Measurements from ENCODE around the gene ARHGDIG.
"Not testable (repeated sequence)": the region's sequence is repeated elsewhere in the genome, so short reads cannot be mapped to it uniquely, and the experiment has no call there.

ARHGDIG gene

GRCh38 chr16:264440-264951 is 15.9 kb upstream of the ARHGDIG start:
- no peak for DNase-seq

DNA sequence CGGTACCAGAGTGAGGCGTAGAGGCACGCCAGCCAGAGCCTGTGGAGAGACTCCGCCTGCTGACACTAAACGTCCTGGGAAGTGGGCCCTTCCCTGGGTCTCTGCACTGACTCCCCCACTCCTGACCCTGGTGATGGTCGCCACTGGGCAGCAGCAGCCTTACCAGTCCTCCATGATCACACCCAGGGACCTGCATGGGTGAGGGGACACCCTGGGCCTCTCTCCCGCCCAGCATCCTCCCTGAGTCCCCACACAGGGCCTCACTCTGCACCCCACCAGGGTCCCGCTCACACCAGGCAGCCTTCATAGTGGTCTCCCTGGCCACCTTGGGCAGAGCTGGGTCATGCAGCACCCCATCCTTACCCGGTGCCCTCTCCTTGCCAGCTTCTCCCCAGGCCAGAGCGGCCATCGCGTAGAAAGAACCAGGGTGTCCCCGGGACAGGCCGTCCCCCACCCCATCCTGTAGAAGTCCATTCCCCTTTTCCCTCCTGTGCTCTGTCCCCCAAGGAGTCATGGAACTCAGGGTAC is 15.3 kb upstream of the ARHGDIG start:
- DNase-seq = no peak

DNA sequence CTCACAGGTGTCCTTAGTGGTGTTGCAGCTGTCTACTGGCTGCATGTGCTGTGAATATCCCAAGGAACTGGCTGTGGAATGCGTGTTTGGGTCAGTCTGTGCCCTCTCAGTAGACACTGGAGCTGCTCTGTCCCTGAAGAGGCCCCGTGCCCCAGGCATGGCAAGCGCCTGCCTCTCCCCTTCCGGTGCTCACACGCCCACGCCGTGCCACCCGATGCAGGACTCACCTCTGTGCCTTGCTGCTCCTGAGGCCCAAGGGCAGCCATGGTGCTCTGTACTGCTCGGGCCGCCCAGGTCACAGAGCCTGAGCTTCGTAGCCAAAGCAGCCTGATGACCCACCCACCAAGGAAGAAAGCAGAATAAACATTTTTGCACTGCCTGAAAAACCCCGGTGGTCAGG is 14.7 kb upstream of the ARHGDIG start:
- DNase-seq = no peak

DNA sequence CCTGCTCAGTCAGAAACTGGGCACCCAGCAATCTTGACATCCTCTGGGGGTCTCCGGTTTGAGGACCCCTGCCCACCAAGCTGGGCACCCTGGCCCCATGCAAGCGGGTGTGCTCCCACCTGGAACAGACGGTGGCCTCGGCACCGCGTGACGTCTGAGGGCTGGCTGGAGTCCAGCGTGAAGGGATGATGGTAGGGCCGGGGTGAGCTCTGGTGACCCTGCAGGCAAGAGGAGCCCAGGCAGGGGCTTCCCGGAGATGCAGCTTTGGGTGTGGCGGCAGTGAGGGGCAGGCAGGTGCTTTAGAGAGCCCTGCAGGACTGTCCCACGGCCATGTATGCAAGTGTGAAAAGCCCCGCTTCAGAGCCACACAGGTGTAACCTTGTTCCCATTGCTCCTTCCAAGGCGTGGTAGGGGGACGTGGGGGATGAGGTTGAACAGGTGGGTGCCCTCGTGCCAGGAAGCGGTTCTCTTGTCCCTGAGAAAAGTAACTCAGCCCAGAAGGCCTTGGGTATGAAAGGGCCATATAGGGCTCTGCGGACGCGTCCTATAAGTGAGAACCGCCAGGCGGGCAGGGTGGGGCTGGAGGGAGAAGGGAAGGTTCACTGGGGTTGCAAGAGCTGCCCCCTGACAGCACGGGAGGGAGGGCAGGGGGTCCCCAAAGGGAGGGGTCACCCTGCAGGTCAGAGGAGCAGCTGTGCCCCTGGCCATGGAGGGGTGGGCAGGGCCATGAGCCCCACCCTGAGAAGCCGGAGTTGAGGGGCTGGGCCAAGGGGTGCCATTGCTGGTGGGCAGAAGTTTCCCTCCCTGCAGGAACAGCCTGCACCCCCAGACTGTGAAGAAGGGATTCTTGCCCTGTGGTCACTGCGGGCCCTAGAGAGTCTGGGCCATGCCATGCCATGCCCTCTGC is 13.9 kb upstream of the ARHGDIG start:
- DNase-seq = no peak

DNA sequence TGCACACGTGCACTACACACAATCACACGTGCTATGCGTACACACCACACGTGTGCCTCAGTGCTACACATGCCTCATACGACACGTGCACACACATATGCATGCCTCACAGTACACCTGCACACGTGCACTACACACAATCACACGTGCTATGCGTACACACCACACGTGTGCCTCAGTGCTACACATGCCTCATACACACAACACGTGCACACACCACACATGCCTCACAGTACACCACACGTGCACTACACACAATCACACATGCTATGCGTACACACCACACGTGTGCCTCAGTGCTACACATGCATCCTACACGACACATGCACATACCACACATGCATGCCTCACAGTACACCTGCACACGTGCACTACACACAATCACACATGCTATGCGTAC is 12.8 kb upstream of the ARHGDIG start:
- DNase-seq = not testable (repeated sequence)

- no peak for DNase-seq
Observed at GRCh38 chr16:268141-269053, 12.0 kb upstream of the ARHGDIG start.

GRCh38 chr16:269061-269796 is 11.2 kb upstream of the ARHGDIG start:
- no peak for DNase-seq

GRCh38 chr16:270381-271255 is 9.8 kb upstream of the ARHGDIG start:
- DNase-seq = no peak

- no peak for DNase-seq
Observed at GRCh38 chr16:272633-273546, 7.5 kb upstream of the ARHGDIG start.

DNA sequence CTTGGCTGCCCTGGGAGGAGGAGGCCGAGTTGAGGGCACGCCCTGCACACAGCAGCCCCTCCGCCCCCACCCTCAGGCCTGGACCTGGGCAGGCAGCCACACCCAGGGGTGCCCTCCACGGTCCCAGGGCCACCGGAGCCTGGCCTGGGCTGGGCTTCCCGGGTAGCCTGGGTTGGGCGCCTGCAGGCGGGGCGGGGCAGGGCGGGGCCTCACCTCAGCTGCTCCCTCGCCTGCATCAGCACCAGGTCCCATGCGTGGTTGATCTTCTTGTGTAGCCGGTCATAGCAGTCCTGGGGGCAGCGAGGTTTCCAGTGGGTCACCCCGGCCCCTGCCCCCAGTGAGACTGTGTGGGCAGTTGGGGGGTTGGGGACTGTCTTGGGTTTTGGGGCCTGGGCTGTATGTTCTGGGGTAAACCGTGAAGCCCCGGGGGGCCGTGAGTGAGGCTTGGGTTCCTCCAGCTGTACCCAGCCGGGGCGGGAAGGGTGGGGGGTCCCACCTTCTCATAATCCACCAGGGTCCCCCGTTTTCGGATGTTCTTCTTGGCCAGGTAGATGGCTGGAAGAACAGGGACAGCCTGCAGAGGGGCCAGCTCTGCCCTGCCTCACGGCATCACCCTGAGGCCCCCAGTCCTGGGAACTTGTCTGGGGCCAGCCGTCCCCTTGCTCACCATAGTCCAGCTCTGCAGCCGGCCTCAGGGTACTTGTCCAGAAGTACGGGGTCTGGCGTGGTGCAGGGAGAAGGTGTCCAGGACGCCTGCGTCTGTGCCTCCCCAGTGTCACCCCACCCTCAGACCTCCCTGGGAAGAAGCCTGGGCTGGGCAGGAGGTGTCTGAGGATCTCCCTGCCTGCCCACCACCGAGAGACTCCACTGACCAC is 6.6 kb upstream of the ARHGDIG start:
- DNase-seq = no peak

DNA sequence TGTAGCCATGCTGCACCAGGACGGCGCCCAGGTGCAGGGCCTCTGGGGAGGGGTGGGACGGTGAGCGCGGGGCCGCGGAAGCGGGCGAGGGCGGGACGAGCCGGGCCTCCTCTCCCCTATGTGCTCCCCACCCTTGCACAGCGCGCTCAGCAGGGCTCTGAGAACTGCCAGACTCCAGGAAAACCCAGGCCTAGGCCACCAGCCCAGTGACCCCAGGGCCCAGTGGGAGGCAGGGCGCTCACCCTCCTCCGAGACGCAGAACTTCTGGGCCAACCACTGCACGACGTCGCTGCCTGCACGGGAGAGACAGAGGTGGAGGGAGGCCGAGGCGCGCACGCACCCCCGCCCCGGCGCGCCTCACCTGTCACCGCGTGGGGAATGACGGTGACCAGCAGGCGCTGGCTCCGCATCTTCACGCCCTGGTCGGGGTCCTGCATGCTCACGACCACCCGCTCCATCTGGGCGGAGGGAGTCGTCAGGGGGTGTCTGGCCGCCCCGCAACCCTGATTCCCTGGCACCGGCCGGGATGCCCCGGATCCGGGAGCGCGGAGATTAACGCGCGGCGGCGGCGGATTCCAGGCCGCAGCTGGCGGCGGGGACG is 5.2 kb upstream of the ARHGDIG start:
- no peak for DNase-seq

DNA sequence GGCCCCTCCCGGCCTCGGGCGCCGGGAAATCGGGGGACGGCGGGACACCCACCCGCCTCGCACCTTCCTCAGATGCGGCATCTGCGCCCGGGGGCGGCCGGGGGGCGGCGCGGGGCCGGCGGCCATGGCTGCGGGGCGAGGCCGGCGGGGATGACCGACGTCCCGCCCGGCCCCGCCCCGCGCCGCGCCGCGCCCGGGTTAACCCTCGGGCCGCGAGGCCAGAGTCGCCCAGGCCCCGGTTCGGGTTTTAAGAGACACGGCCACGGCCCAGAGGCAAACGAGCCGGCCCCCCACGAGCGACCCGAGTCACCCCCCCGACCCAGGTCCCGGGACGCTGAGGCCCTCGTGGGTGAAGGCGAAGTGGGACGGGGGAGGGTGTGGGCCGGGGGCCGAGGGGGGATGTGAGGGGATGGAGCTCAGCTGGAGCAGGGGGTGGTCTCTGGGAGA is 4.6 kb upstream of the ARHGDIG start, which contains the start of gene RGS11:
Gene RGS11 (minus strand): TSS at position 159 of the 447 bp plus-strand sequence. CDS start 33 bp downstream, at position 126.
- DNase-seq = no peak

DNA sequence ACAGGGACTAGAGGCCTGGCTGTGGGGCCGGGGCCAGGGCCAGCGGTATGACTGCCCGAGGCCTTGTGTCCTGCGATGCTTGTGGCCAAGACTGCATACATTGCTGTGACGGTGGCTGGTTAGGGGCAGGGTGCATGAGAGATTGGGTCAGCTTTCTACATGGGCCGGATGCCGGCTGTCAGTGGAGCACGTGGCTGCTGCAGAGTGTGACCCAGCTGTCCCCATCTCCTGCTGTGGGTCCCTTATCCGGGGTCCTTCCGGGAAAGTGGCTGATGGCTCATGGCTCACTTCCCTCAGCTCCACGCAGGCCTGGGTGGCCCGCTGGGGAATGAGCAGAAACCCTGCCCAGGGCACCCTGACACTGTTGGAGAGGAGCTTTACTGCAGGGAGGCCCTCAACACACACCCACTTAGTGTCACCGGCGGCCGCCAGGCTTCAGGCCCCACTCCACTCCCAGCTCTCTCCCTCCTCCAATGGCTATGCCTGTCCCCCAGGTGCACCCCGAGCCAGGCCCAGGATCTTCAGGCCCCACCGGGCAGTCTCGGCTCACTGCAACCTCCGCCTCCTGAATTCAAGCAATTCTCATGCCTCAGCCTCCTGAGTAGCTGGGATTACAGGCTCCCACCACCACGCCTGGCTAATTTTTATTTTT is 3.8 kb upstream of the ARHGDIG start:
- DNase-seq = no peak

DNA sequence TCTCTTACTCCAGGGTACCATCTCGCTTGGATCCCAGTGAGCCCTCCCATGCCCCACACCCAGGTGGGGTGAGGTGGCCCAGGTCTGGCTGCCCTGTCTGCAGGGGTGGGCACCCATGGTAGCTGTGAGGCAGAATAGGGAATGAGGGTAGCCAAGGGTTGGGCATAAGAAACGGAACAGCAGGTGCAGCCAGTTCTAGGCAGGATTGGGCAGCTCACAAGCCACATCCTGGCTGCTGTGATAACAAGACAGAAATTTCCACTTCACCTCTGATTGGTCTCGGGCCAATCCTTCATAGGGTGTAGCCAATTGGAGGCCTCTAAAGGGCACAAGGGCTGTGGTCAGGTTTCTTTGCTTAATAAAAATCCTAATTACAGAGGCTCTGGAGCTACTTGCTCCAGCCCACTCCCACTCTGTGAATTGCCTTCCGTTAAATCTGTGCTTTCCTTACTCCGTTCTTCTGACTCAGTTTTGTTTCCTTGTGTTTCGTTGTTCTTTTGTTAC is 1.5 kb upstream of the ARHGDIG start:
- no peak for DNase-seq

- no peak for DNase-seq
Observed at GRCh38 chr16:279531-279930, 860 bp upstream of the ARHGDIG start.

- no peak for DNase-seq
Observed at GRCh38 chr16:280005-280460, 358 bp upstream of the ARHGDIG start.

DNA sequence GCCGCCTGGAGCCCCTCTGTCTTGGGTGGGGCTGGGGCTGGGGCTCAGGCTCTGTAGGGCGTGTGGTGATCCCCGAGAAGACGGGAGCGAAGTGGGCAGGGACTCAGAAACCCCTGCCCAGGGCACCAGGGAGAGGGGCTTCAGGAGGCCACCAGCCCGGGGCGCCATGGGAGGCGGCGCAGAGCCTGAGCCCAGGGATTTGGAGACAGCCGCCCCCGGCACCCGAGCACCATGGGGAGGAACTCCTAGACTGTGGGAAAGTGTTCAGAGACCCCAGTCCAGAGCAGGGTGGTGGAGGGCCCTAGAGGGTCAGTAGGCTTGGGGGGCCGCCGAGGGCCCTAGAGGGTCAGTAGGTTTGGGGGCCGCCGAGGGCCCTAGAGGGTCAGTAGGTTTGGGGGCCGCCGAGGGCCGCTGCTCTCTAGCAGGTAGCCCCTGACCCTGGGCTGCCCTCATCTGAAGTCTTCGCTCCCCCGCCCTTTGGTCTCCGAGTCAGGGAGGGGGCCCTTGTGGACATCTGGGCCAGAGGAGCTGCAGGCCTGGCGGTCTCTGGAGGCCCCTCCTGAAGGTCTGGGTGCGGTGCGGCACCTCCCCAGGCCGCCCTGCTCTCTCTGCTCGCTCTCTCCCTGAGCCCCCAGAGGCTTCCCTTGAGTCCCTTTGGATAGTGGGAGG is 734 bp downstream of the ARHGDIG start:
- DNase-seq = no peak

Measured in NCI-H748 treated with DMSO at 0.1 percent for 48 hours (cell line).